Measurements from ENCODE around the gene CPN2. TPM values are rescaled to one million over a fixed set of nuclear protein-coding genes. Genes with fewer than 3 reads are reported as not detected.
A peak's percentile ranks its signal among the peaks of the same experiment; 100 is the strongest.

The CPN2 gene
- polyA plus RNA-seq, 1 donor from 2014 or later: not detected

DNA sequence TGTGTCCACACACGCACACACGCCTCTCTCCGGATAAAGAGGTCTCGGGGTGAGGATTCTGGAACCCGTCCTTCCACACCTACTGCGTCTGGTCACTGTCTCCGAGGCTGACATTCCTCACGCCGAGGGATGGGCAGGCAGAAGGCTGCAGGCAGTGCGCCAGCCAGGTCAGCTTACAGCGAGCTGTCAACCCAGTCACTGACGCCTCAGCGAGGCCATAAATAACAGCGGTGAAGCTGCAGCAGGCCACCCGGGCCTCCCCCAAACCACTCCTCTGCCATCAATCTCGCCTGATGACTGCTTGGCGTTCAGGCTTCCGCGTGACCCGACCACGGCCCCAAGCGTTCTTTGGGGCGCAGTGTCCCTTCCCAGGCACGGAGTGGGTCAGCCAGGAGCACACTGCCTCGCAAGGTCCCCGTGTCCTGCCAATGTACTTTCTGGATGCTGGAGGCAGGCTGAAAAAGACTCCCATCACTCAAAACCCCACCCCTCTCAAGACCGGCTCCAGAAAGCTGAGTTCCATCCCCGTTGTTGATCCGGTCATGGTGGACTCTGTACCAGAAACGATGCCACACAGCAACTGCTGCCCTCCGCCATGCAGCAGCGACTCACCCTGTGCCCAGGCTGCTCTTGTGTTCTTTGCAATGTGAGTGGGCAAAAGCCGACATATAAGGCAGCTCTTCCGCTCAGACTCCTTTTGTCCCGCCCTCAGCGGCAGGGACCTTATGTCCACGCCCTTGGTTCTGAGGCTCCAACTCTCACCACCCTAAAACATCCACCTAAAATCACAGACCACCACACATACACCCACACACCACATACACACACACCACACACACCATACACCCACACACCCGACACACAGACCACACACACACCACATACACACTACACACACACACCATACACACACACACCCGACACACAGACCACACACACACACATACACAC, 27.1 kb downstream of the CPN2 start:
- peaks cover 1% of the 10 kb centered on the region for H3K36me3 Mint-ChIP-seq
- peaks cover 2 to 8% (median 3%) of the 10 kb centered on the region in 3 donors for H3K9me3 Mint-ChIP-seq
- no peak overlapping the region for H3K27ac Mint-ChIP-seq
- peaks cover 3% of the 10 kb centered on the region for H3K27me3 Mint-ChIP-seq
- H3K4me3 Mint-ChIP-seq: no peak overlapping the region
- peaks cover 0 to 7% (median 0%) of the 10 kb centered on the region in 3 donors for H3K4me1 Mint-ChIP-seq

DNA sequence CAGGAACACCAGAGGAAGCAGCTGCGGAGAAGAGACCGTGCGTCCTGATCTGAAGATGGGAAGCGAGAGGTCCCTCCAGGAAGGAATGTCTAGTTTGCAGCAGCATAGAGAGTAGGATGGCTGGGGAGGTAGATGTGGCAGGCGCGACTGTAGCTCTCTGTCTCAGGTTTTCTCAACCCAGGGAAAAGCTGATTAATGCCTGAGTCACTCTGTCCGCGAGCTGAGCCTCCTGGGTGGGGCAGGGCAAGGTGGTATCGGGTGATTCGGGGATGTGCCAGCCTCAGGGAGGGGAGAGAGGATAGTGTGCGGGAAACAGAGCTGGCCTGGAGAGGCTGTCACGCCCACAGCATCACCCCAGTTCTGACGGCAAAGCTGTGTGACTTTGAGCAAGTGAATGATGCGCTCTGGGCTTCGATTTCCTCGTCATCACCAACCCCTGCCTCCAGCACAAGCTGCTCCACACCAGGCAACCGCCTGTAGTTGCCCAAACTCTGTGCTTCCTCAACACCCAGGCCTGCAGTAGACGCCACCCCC, 28.4 kb downstream of the CPN2 start:
- peaks cover 5% of the 10 kb centered on the region for H3K36me3 Mint-ChIP-seq
- H3K4me1 Mint-ChIP-seq: peaks cover 0 to 7% (median 0%) of the 10 kb centered on the region in 3 donors
- H3K4me3 Mint-ChIP-seq: peak overlapping the region in 1 of 4 donors; percentile 49
- peaks cover 5% of the 10 kb centered on the region for H3K27me3 Mint-ChIP-seq
- H3K9me3 Mint-ChIP-seq: peaks cover 2 to 11% (median 5%) of the 10 kb centered on the region in 3 donors
- H3K27ac Mint-ChIP-seq: peak overlapping the region in 1 of 3 donors; percentile 31

DNA sequence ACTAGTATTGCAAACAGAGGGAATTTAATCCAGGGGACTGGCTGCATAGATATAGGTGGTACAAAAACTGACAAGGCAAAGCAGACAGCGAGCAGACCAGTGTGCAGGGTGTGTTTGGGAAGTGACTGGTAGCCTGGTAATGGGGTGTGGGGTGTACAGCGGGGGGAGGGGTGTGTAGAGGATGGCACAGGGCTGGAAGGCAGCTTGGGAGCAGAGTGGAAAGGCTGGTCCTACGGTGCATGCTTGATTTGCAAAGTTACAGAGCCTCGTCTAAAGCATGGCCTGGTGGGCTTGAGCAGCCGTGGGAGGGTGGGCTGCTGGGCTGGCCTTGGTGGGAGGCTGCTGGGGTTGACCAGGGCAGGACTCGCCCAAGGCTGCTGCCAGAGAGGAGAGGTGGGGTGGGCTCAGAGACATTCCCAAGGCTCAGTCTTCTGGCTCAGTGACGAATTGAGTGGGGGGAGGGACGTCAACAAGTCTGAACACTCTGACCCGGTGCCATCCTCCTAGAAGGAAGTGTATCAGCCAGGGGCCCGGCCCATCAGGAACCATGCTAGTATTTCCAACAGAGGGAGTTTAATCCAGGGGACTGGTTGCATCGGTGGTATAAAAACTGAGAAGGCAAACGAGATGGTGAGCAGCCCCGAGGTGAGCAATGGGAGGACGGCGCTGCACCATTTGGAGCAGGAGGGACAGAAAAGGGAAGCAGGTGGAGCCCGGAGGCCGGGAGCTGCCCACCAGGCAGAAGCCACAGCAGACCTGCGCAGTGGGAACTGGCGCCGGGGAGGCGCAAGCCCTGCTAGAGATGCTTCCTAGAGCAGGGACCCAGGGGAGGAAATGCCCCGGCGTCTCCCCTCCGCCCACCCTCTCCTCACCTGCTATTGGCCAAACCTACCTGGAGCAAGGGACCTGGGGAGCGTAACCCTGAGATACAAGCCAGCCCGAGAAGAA, 29.2 kb downstream of the CPN2 start:
- peaks cover 8% of the 10 kb centered on the region for H3K27me3 Mint-ChIP-seq
- peak overlapping the region in 1 of 4 donors; percentile 49 for H3K4me3 Mint-ChIP-seq
- H3K27ac Mint-ChIP-seq: no peak overlapping the region
- peaks cover 5% of the 10 kb centered on the region for H3K36me3 Mint-ChIP-seq
- peaks cover 2 to 11% (median 5%) of the 10 kb centered on the region in 3 donors for H3K9me3 Mint-ChIP-seq
- peaks cover 0 to 7% (median 0%) of the 10 kb centered on the region in 3 donors for H3K4me1 Mint-ChIP-seq

DNA sequence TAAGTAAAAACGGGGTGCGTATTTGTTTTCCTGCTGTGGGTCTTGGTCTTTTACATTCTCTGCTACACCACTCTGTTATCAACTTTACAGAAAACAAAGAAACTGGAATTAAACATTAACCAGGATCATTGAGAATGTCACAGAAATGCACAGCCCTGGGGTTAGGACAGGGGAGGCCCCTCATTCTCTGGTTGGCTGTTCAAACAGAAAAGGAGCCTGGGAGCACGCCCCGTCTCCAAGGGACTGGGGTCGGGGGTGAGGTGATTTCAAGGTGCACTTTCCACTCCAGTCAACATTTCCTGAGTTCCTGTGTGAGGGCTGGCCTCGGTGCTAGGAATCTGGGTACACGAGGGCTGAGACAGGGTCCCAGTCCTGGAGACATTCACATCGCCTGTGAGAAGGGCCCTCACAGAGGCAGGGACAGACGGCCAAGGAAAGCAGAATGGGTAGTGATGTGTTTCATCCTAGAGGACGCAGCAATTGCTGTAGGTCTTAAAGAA, 30.3 kb downstream of the CPN2 start:
- H3K27ac Mint-ChIP-seq: no peak overlapping the region
- H3K9me3 Mint-ChIP-seq: peaks cover 2 to 11% (median 5%) of the 10 kb centered on the region in 3 donors
- no peak overlapping the region for H3K4me3 Mint-ChIP-seq
- H3K36me3 Mint-ChIP-seq: peaks cover 5% of the 10 kb centered on the region
- peaks cover 0 to 9% (median 0%) of the 10 kb centered on the region in 3 donors for H3K4me1 Mint-ChIP-seq
- H3K27me3 Mint-ChIP-seq: peaks cover 12% of the 10 kb centered on the region

DNA sequence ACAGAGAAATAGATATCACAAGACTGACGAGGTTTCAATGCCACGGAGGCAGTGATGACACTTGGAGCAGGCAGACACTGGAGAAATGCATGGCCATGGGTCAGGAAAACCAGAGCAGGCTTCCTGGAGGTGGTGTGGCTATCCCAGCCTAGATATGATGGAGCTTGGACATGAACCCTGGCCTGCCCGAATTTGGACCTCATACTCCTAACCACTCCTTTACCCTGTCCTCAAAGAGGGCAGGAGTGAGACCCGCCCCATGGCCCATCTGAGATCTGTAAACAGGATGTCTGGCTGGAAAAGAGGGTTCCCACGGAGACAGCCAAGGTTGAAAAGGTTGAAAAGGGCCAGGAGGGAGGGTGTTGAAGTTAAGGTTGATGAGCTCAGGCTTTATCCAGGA, 31.0 kb downstream of the CPN2 start:
- Mint-ChIP-seq H3K9me3 (peaks cover 2 to 11% (median 5%) of the 10 kb centered on the region in 3 donors), H3K27ac (no peak overlapping the region), H3K4me3 (no peak overlapping the region), H3K27me3 (peaks cover 15% of the 10 kb centered on the region), H3K36me3 (peaks cover 5% of the 10 kb centered on the region), H3K4me1 (peaks cover 3 to 12% (median 4%) of the 10 kb centered on the region in 3 donors)

DNA sequence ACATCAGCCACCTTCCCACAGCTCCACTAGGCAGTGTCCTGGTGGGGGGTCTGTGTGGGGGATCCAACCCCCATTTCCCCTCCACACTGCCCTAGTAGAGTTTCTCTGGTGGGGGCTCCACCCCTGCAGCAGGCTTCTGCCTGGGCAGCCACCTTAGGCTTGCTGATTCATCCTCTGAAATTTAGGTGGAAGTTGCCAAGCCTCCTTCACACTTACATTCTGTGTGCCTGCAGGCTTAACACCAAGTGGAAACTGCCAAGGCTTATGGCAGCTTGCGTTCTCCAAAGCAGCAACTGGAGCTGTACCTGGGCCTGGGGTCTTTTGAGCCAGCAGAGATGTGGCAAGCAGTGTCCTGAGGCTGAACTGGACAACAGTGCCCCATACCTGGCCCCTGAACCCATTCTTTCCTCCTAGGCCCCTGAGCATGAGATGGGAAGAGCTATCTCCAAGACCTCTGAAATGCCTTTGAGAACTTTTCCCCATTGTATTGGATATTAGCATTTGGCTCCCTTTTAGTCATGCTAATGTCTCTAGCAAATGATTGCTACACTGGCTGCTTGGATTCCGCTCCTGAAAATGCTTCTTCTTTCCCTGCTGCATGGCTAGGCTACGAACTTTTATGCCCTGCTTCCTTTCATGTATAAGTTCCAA, 32.5 kb downstream of the CPN2 start:
- Mint-ChIP-seq H3K36me3 (peaks cover 5% of the 10 kb centered on the region), H3K4me3 (no peak overlapping the region), H3K27me3 (peaks cover 22% of the 10 kb centered on the region), H3K27ac (no peak overlapping the region), H3K4me1 (peaks cover 6 to 12% (median 7%) of the 10 kb centered on the region in 3 donors), H3K9me3 (peaks cover 2 to 11% (median 5%) of the 10 kb centered on the region in 3 donors)

DNA sequence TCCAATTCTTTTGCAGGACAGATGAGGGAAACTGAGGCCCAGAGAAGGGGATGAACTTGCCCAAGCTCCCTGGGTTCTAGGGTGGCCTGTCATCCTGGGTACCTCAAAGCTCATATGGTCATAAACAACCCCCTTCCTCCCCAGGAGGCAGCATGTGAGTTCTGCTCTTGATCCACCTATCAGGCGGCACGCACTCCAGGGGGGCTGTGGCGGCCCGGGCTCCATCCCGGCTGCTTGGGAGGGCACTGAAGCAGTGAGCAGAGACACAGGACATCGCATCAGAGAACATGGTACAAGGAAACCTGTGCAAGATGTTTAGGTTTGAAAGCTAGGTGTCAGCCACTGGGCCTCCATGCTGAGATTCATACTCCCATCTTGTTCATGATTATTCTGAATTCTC, 34.2 kb downstream of the CPN2 start:
- H3K27me3 Mint-ChIP-seq: peaks cover 33% of the 10 kb centered on the region
- peaks cover 5% of the 10 kb centered on the region for H3K36me3 Mint-ChIP-seq
- peaks cover 2 to 11% (median 5%) of the 10 kb centered on the region in 3 donors for H3K9me3 Mint-ChIP-seq
- H3K27ac Mint-ChIP-seq: no peak overlapping the region
- peak overlapping the region in 1 of 4 donors; percentile 48 for H3K4me3 Mint-ChIP-seq
- H3K4me1 Mint-ChIP-seq: peaks cover 5 to 7% (median 6%) of the 10 kb centered on the region in 3 donors

DNA sequence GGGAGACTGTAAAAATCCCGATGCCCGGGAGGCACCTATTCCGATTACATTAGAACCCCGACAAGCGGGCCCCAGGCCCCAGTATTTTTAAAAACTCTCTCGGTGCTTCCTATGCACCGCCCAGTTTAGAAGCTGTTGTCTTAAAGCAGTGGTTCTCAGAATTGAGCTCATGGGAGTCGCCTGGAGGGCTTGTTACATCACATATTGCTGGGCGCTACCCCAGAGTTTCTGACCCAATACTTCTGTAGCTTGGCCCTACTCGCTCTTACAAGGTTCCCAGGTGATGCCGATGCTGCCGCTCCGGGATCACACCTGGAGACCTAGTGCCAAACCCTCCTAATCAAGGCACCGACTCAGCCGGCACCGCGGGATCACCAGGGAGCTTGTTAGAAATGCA, 35.2 kb downstream of the CPN2 start:
- Mint-ChIP-seq H3K4me1 (peaks cover 5 to 7% (median 6%) of the 10 kb centered on the region in 3 donors), H3K27ac (peak overlapping the region in 1 of 3 donors; percentile 22), H3K9me3 (peaks cover 2 to 11% (median 7%) of the 10 kb centered on the region in 3 donors), H3K4me3 (peak overlapping the region in 3 of 4 donors; percentile 48 to 78 (median 68)), H3K27me3 (peaks cover 40% of the 10 kb centered on the region), H3K36me3 (peaks cover 5% of the 10 kb centered on the region)

DNA sequence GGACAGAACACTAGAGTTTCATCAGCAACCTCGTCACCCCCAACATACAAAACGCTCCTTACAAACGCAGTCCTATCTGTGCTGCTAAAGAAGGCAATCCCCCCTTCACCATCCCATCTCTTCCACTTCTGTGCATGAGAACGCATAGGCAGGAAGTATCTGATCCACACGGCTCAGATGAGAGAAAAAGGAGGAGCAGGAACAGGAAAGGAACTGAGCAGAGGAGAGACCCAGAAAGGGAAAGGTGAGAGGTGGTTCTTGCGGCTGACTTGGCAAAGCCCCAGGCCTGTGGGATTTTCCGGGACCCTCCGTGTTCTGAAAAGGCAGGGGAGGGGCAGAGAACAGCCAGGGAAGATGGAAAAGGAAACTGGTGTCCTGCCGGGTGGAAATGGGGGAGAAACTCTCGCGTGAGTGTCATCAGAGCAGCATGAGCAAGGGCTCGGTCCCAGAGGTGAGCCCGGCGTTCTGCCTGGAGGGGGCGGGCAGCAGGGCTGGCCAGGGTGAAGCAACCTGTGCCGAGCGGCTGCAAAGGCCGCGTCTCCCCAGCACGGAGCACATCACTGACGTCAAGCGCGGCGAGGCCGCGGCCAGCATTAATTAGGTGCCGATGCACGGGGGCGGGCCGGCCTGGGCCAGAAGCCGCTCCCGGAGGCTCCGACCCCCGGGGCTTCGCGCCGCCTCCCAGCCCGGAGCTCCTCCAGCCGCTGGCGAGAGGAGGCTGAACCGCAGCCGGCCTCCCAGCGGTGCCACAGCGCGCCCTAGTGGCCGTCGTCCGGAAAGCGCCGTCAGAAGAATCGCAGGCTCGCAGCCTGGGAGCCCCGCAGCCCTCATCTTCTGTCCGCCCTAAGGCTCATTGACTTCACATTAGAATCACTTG, 35.8 kb downstream of the CPN2 start:
- peak overlapping the region in 2 of 3 donors; percentile 22 to 24 for H3K27ac Mint-ChIP-seq
- peaks cover 7 to 8% (median 7%) of the 10 kb centered on the region in 3 donors for H3K4me1 Mint-ChIP-seq
- H3K27me3 Mint-ChIP-seq: peaks cover 42% of the 10 kb centered on the region
- H3K4me3 Mint-ChIP-seq: peak overlapping the region; percentile 48 to 88 (median 72)
- peaks cover 0 to 11% (median 9%) of the 10 kb centered on the region in 3 donors for H3K9me3 Mint-ChIP-seq
- peaks cover 5% of the 10 kb centered on the region for H3K36me3 Mint-ChIP-seq

DNA sequence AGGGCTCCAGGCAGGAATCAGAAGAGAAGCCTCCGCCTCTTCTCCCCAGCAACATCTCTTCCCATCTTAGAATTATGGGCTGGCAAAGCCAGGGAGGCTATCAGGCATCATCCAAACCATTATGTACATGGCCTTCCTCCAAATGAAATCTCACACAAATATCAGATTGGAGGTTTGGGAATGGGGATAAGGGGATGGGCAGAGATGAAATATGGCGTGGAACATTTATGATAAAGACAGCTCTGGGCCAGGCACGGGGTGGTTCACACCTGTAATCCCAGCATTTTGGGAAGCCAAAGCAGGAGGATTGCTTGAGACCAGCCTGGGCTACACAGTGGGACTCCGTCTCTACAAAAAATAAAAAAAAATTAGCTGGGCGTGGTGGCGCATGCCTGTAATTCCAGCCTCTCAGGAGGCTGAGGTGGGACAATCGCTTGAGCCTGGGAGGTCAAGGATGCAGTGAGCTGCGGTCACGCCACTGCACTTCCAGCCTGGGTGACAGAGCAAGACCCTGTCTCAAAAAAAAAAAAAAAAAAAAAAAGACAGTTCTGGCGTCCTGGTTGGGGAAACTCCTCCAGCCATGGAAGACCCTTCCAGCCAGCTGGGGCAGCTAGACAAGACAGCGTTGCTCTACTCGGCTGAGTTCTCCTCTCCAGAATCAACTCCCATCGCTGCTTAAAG, 36.6 kb downstream of the CPN2 start:
- H3K9me3 Mint-ChIP-seq: peaks cover 0 to 9% (median 7%) of the 10 kb centered on the region in 3 donors
- H3K4me3 Mint-ChIP-seq: peak overlapping the region in 2 of 4 donors; percentile 48 to 70
- peaks cover 42% of the 10 kb centered on the region for H3K27me3 Mint-ChIP-seq
- peaks cover 5% of the 10 kb centered on the region for H3K36me3 Mint-ChIP-seq
- H3K27ac Mint-ChIP-seq: peak overlapping the region in 2 of 3 donors; percentile 15 to 24
- H3K4me1 Mint-ChIP-seq: peaks cover 7 to 8% (median 7%) of the 10 kb centered on the region in 3 donors

DNA sequence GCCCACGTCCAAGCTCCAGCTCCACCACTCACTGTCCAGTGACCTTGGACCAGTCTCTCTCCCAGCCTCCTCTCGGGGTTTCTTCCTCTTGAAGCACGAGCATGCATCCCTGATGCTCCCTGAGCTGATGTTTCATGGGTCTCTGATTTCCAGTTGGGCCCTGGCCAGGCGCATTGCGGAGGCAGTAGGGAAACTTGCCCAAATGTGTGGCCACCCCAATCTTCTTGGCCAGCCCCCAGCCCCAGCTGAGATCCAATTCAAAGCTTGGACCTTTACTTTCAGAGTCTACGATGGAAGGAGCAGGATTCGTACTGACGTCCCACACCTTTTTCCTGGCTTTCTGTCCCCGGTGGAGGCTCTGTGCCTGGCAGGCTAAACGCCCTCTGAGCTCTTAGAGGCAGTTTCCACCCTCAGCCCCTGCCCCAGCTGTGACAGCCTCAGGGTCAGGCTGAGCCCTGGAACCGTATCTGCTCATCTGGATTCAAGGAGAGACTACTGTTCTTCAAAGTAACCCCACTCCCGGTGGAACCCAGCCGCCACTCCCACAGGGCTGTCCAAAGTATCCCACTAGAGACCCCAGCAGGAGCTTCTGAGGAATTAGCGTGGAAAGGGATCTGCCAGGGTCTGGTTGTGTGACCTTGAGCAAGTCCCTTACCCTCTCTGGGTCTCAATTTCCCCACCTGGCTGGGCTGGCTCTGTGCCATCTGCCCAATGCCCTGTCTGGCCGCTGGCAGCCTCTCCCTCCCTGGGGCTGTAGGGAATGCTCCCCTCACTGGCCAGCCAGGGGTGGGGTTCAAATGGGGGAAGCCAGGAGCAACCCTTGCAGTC, 37.4 kb downstream of the CPN2 start:
- Mint-ChIP-seq H3K4me1 (peaks cover 10 to 13% (median 13%) of the 10 kb centered on the region in 3 donors), H3K36me3 (peaks cover under 1% of the 10 kb centered on the region), H3K9me3 (peaks cover 0 to 3% (median 0%) of the 10 kb centered on the region in 3 donors), H3K27me3 (peaks cover 43% of the 10 kb centered on the region), H3K4me3 (peak overlapping the region in 1 of 4 donors; percentile 75), H3K27ac (no peak overlapping the region)

All from IgD-negative memory B cell (primary cell).